Measurements from ENCODE around the gene GTPBP1. TPM values are rescaled to one million over a fixed set of nuclear protein-coding genes. Genes with fewer than 3 reads are reported as not detected.

GTPBP1 gene
- total and polyA plus RNA-seq, 2 of the 13 experiments (the other 11 are each of a cell fraction or from before 2014, with no cell fraction given), result 22.3 to 27.0 TPM

DNA sequence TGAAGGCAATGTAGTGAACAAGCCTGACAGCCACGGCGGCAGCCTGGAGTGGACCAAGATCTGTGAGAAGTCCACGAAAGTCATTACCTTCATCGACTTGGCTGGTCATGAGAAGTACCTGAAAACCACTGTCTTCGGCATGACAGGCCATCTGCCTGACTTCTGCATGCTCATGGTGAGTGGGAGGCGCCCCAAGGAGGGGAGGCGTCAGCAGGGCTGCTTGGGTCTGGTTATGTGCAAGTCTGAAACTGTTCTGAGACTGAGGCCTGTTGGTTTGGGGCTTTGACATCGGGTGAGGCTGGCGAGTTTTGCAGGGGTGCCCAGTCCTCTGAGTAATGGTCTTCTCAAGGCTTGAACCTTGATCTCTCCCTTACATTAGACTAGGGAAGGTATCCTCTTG lies 11.1 kb downstream of the GTPBP1 start:
- Histone ChIP-seq H3K79me2 (ENCODE audit: insufficient read depth, low read length) (peaks cover 40% of the 10 kb centered on the region), H3K36me3 (replicated peaks in 1 of 2; ENCODE audit: control insufficient read depth in 1 of 2, insufficient read depth in 2 of 2, low read length in 2 of 2) (peaks cover 40 to 60% of the 10 kb centered on the region in 2 experiments), H2AFZ (ENCODE audit: low read length) (no peak overlapping the region), H3K4me2 (ENCODE audit: low read depth, low read length) (no peak overlapping the region), H3K27ac (ENCODE audit: extremely low read length, insufficient read depth, low read length) (no peak overlapping the region), H3K9me3 (ENCODE audit: low read length) (no peaks in the 10 kb centered on the region), H3K27me3 (ENCODE audit: control insufficient read depth in 1 of 2, insufficient read depth in 2 of 2, low read length in 2 of 2) (no peaks in the 10 kb centered on the region), H3K4me1 (ENCODE audit: insufficient read depth, low read length) (no peaks in the 10 kb centered on the region), H4K20me1 (ENCODE audit: insufficient read depth, low read length) (peaks cover 42% of the 10 kb centered on the region), H3K4me3 (replicated peaks in 1 of 3; ENCODE audit: insufficient read depth in 1 of 3, low read depth in 2 of 3, low read length in 3 of 3) (no peak overlapping the region), H3K9ac (ENCODE audit: insufficient read depth, low read depth, low read length) (no peak overlapping the region)
- in situ Hi-C loops (cut with HindIII; ENCODE audit: extremely low pct_ligation_motif_present, low pct_unique_long_range_greater_than_20kb) (no loop called here), intact Hi-C loops (cut with micrococcal nuclease; ENCODE audit: unreplicated experiment) (no loop called here)
- POLR2A ChIA-PET, result no interaction called here
- FAIRE-seq, result no peak
- CTCF ChIA-PET (ENCODE audit: low intra/inter-chr PET ratio, low total read pairs), result no interaction called here
- no TSS peak for BruUV-seq (replicated peaks)
- no peak for DNase-seq (ENCODE audit: low spot score)
- ATAC-seq, result no peak
- 85% methylated on average over 9 of the region's 9 CpGs for WGBS (ENCODE audit: low lambda C conversion rate)
- TF ChIP-seq, protein P1, sequence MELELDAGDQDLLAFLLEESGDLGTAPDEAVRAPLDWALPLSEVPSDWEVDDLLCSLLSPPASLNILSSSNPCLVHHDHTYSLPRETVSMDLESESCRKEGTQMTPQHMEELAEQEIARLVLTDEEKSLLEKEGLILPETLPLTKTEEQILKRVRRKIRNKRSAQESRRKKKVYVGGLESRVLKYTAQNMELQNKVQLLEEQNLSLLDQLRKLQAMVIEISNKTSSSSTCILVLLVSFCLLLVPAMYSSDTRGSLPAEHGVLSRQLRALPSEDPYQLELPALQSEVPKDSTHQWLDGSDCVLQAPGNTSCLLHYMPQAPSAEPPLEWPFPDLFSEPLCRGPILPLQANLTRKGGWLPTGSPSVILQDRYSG (CRISPR knock-in tag; IDR thresholded peaks at IDR 0.05), result no peak
- TF ChIP-seq ZNF383 (CRISPR knock-in tag; IDR thresholded peaks at IDR 0.05; ENCODE audit: borderline replicate concordance) (no peak), MLLT10 (CRISPR knock-in tag; IDR thresholded peaks at IDR 0.05) (no peak), AGO2 (optimal IDR thresholded peaks at IDR 0.05; ENCODE audit: low read depth, low read length) (no peak), ZNF20 (CRISPR knock-in tag; IDR thresholded peaks at IDR 0.05) (no peak), ZNF468 (CRISPR knock-in tag; IDR thresholded peaks at IDR 0.05) (no peak), ZNF841 (CRISPR knock-in tag; IDR thresholded peaks at IDR 0.05; ENCODE audit: borderline replicate concordance) (no peak)
- TF ChIP-seq, protein P2, sequence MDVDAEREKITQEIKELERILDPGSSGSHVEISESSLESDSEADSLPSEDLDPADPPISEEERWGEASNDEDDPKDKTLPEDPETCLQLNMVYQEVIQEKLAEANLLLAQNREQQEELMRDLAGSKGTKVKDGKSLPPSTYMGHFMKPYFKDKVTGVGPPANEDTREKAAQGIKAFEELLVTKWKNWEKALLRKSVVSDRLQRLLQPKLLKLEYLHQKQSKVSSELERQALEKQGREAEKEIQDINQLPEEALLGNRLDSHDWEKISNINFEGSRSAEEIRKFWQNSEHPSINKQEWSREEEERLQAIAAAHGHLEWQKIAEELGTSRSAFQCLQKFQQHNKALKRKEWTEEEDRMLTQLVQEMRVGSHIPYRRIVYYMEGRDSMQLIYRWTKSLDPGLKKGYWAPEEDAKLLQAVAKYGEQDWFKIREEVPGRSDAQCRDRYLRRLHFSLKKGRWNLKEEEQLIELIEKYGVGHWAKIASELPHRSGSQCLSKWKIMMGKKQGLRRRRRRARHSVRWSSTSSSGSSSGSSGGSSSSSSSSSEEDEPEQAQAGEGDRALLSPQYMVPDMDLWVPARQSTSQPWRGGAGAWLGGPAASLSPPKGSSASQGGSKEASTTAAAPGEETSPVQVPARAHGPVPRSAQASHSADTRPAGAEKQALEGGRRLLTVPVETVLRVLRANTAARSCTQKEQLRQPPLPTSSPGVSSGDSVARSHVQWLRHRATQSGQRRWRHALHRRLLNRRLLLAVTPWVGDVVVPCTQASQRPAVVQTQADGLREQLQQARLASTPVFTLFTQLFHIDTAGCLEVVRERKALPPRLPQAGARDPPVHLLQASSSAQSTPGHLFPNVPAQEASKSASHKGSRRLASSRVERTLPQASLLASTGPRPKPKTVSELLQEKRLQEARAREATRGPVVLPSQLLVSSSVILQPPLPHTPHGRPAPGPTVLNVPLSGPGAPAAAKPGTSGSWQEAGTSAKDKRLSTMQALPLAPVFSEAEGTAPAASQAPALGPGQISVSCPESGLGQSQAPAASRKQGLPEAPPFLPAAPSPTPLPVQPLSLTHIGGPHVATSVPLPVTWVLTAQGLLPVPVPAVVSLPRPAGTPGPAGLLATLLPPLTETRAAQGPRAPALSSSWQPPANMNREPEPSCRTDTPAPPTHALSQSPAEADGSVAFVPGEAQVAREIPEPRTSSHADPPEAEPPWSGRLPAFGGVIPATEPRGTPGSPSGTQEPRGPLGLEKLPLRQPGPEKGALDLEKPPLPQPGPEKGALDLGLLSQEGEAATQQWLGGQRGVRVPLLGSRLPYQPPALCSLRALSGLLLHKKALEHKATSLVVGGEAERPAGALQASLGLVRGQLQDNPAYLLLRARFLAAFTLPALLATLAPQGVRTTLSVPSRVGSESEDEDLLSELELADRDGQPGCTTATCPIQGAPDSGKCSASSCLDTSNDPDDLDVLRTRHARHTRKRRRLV (CRISPR knock-in tag; IDR thresholded peaks at IDR 0.05), result no peak
- TF ChIP-seq, protein P3, sequence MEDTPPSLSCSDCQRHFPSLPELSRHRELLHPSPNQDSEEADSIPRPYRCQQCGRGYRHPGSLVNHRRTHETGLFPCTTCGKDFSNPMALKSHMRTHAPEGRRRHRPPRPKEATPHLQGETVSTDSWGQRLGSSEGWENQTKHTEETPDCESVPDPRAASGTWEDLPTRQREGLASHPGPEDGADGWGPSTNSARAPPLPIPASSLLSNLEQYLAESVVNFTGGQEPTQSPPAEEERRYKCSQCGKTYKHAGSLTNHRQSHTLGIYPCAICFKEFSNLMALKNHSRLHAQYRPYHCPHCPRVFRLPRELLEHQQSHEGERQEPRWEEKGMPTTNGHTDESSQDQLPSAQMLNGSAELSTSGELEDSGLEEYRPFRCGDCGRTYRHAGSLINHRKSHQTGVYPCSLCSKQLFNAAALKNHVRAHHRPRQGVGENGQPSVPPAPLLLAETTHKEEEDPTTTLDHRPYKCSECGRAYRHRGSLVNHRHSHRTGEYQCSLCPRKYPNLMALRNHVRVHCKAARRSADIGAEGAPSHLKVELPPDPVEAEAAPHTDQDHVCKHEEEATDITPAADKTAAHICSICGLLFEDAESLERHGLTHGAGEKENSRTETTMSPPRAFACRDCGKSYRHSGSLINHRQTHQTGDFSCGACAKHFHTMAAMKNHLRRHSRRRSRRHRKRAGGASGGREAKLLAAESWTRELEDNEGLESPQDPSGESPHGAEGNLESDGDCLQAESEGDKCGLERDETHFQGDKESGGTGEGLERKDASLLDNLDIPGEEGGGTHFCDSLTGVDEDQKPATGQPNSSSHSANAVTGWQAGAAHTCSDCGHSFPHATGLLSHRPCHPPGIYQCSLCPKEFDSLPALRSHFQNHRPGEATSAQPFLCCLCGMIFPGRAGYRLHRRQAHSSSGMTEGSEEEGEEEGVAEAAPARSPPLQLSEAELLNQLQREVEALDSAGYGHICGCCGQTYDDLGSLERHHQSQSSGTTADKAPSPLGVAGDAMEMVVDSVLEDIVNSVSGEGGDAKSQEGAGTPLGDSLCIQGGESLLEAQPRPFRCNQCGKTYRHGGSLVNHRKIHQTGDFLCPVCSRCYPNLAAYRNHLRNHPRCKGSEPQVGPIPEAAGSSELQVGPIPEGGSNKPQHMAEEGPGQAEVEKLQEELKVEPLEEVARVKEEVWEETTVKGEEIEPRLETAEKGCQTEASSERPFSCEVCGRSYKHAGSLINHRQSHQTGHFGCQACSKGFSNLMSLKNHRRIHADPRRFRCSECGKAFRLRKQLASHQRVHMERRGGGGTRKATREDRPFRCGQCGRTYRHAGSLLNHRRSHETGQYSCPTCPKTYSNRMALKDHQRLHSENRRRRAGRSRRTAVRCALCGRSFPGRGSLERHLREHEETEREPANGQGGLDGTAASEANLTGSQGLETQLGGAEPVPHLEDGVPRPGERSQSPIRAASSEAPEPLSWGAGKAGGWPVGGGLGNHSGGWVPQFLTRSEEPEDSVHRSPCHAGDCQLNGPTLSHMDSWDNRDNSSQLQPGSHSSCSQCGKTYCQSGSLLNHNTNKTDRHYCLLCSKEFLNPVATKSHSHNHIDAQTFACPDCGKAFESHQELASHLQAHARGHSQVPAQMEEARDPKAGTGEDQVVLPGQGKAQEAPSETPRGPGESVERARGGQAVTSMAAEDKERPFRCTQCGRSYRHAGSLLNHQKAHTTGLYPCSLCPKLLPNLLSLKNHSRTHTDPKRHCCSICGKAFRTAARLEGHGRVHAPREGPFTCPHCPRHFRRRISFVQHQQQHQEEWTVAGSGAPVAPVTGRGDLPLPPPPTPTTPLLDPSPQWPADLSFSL (CRISPR knock-in tag; IDR thresholded peaks at IDR 0.05), result no peak
- TF ChIP-seq, protein P4, sequence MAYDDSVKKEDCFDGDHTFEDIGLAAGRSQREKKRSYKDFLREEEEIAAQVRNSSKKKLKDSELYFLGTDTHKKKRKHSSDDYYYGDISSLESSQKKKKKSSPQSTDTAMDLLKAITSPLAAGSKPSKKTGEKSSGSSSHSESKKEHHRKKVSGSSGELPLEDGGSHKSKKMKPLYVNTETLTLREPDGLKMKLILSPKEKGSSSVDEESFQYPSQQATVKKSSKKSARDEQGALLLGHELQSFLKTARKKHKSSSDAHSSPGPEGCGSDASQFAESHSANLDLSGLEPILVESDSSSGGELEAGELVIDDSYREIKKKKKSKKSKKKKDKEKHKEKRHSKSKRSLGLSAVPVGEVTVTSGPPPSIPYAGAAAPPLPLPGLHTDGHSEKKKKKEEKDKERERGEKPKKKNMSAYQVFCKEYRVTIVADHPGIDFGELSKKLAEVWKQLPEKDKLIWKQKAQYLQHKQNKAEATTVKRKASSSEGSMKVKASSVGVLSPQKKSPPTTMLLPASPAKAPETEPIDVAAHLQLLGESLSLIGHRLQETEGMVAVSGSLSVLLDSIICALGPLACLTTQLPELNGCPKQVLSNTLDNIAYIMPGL (CRISPR knock-in tag; IDR thresholded peaks at IDR 0.05; ENCODE audit: borderline replicate concordance in 1 of 2, low read depth in 1 of 2), result no peak
